ENCODE data around the gene NOL4L. TPM values are rescaled to one million over a fixed set of nuclear protein-coding genes. Genes with fewer than 3 reads are reported as not detected.

The NOL4L gene
- total RNA-seq, 1 donor from 2014 or later, result 18.0 TPM

GRCh38 chr20:32544260-32544722 lies 40.8 kb downstream of the NOL4L start:
- H3K27ac Mint-ChIP-seq, result peak overlapping the region; percentile 10
- peaks cover 45% of the 10 kb centered on the region for H3K4me1 Mint-ChIP-seq
- intact Hi-C loops (cut with micrococcal nuclease), result no loop called here
- H3K9me3 Mint-ChIP-seq, result no peaks in the 10 kb centered on the region
- no peak for DNase-seq
- peaks cover 14% of the 10 kb centered on the region for H3K36me3 Mint-ChIP-seq (ENCODE audit: low read depth)
- no peaks in the 10 kb centered on the region for H3K27me3 Mint-ChIP-seq
- no peak overlapping the region for H3K4me3 Mint-ChIP-seq

- no peak overlapping the region for H3K4me3 Mint-ChIP-seq
- H3K27me3 Mint-ChIP-seq, result no peaks in the 10 kb centered on the region
- peaks cover 49% of the 10 kb centered on the region for H3K4me1 Mint-ChIP-seq
- peak overlapping the region; percentile 10 for H3K27ac Mint-ChIP-seq
- intact Hi-C loops (cut with micrococcal nuclease), result no loop called here
- DNase-seq, result no peak
- H3K9me3 Mint-ChIP-seq, result no peaks in the 10 kb centered on the region
- peaks cover 14% of the 10 kb centered on the region for H3K36me3 Mint-ChIP-seq (ENCODE audit: low read depth)
Measured at GRCh38 chr20:32543570-32544259, 41.4 kb downstream of the NOL4L start.

DNA sequence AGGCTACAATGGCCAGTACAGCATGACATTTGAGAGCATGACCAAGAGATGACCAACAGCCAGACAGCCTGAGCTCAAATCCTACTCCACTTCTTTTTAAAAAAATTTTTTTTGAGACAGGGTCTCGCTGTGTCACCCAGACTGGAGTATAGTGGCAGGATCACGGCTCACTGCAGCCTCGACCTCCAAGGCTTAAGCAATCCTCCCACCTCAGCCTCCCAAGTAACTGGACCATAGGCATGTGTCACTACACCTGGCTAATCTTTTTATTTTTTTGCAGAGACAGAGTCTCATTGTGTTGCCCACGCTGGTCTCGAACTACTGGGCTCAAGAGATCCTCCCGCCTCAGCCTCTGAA lies 42.9 kb downstream of the NOL4L start:
- DNase-seq, result no peak
- intact Hi-C loops (cut with micrococcal nuclease), result no loop called here
- Mint-ChIP-seq H3K27me3 (no peaks in the 10 kb centered on the region), H3K9me3 (no peaks in the 10 kb centered on the region), H3K4me3 (no peak overlapping the region), H3K27ac (no peak overlapping the region), H3K36me3 (ENCODE audit: low read depth) (peaks cover 11% of the 10 kb centered on the region), H3K4me1 (peaks cover 53% of the 10 kb centered on the region)

- peak overlapping the region; percentile 98 for H3K27ac Mint-ChIP-seq
- peaks cover 11% of the 10 kb centered on the region for H3K36me3 Mint-ChIP-seq (ENCODE audit: low read depth)
- intact Hi-C loops (cut with micrococcal nuclease), result no loop called here
- no peak for DNase-seq
- H3K4me3 Mint-ChIP-seq, result no peak overlapping the region
- no peaks in the 10 kb centered on the region for H3K27me3 Mint-ChIP-seq
- H3K4me1 Mint-ChIP-seq, result peaks cover 51% of the 10 kb centered on the region
- no peaks in the 10 kb centered on the region for H3K9me3 Mint-ChIP-seq
Measured at GRCh38 chr20:32541323-32542258, 43.5 kb downstream of the NOL4L start.

GRCh38 chr20:32539817-32540675 lies 45.1 kb downstream of the NOL4L start:
- H3K27me3 Mint-ChIP-seq, result no peaks in the 10 kb centered on the region
- peaks cover 8% of the 10 kb centered on the region for H3K36me3 Mint-ChIP-seq (ENCODE audit: low read depth)
- intact Hi-C loops (cut with micrococcal nuclease), result loop anchor here (5.0 kb wide), 2 partner anchors 202 to 333 kb away; partner anchors contain the start of genes COMMD7, PLAGL2 and POFUT1
- H3K9me3 Mint-ChIP-seq, result no peaks in the 10 kb centered on the region
- peaks cover 58% of the 10 kb centered on the region for H3K4me1 Mint-ChIP-seq
- peak; percentile 92 for DNase-seq
- peak overlapping the region; percentile 98 for H3K27ac Mint-ChIP-seq
- peak overlapping the region; percentile 82 for H3K4me3 Mint-ChIP-seq

- DNase-seq, result peak; percentile 78
- peaks cover 64% of the 10 kb centered on the region for H3K4me1 Mint-ChIP-seq
- peak overlapping the region; percentile 82 for H3K4me3 Mint-ChIP-seq
- no peaks in the 10 kb centered on the region for H3K27me3 Mint-ChIP-seq
- peaks cover 9% of the 10 kb centered on the region for H3K36me3 Mint-ChIP-seq (ENCODE audit: low read depth)
- intact Hi-C loops (cut with micrococcal nuclease), result loop anchor here (5.0 kb wide), 2 partner anchors 203 to 332 kb away; partner anchors contain the start of genes COMMD7, PLAGL2 and POFUT1
- peak overlapping the region; percentile 98 for H3K27ac Mint-ChIP-seq
- no peaks in the 10 kb centered on the region for H3K9me3 Mint-ChIP-seq
Measured at GRCh38 chr20:32539026-32539816, 45.9 kb downstream of the NOL4L start.

DNA sequence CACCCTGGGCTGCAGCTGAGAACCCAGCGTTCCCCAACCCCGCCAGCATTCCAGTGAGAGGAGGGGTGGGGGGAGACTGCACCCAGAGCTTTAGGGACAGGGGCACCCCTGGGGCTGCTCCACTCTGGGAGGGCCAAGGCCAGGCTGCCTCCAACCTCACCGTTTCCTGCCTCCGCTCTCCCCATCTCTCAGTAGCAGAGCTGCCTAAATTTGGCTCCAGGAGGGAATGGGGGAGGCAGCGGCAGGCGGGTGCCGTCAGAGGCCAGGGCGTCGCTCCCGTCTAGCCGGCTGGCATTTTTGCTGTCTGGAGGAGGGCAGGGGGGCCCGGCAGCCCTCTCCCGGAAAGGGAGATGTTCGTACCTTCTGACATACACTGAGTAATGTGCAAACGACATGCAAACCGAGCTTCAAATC lies 46.6 kb downstream of the NOL4L start:
- peak overlapping the region; percentile 69 for H3K4me3 Mint-ChIP-seq
- H3K27me3 Mint-ChIP-seq, result no peaks in the 10 kb centered on the region
- H3K27ac Mint-ChIP-seq, result peak overlapping the region; percentile 98
- no peaks in the 10 kb centered on the region for H3K9me3 Mint-ChIP-seq
- intact Hi-C loops (cut with micrococcal nuclease), result loop anchor here (5.0 kb wide), 2 partner anchors 204 to 331 kb away; partner anchors contain the start of genes COMMD7, PLAGL2 and POFUT1
- DNase-seq, result peak; percentile 78
- peaks cover 66% of the 10 kb centered on the region for H3K4me1 Mint-ChIP-seq
- H3K36me3 Mint-ChIP-seq (ENCODE audit: low read depth), result peaks cover 6% of the 10 kb centered on the region

GRCh38 chr20:32537657-32538525 lies 47.2 kb downstream of the NOL4L start:
- Mint-ChIP-seq H3K27me3 (no peaks in the 10 kb centered on the region), H3K9me3 (no peaks in the 10 kb centered on the region), H3K27ac (peak overlapping the region; percentile 98), H3K36me3 (ENCODE audit: low read depth) (peaks cover 5% of the 10 kb centered on the region), H3K4me3 (peak overlapping the region; percentile 91), H3K4me1 (peaks cover 68% of the 10 kb centered on the region)
- intact Hi-C loops (cut with micrococcal nuclease), result loop anchor here (5.0 kb wide), 2 partner anchors 204 to 331 kb away; partner anchors contain the start of genes COMMD7, PLAGL2 and POFUT1
- DNase-seq, result peak; percentile 71

DNA sequence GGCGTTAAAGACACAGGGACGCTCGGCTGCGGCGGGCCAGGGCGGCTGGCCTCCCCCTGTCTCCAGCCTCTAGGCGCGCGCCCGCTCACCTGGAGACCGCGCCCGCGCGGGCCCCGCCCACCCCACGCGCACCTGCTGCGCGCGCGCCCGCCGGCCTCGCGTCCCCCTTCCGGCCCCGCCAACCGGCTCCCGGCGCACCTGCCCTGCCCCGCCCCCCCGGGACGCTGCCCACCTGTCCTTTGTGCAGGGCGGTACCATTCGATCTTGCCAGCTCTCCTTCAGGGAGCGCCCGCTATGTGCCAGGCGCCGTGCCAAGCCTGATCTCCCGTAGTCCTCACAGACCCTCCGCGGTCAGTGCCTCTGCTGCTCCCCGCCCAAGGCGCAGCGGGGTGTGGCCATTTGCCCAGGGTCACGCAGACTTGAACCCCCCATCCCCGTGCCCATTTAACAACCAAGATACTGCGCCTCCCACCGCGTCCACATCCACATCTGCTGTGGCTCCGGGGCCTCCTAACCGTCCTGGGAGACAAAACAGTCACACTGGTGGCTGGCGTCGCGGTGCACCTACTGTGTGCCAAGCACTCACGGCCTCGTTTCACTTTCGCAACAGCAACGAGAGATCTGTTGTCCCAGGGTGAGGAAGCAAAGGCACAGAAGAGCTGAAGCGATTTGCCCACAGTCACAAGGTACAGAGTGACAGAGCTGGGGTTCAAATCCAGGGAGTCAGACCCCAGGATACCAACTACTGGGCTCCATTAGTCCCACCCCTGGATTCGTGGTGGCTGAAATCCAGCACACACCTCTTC lies 48.1 kb downstream of the NOL4L start:
- Mint-ChIP-seq H3K27ac (peak overlapping the region; percentile 97), H3K27me3 (no peaks in the 10 kb centered on the region), H3K36me3 (ENCODE audit: low read depth) (peaks cover 3% of the 10 kb centered on the region), H3K4me3 (peak overlapping the region; percentile 91), H3K9me3 (no peaks in the 10 kb centered on the region), H3K4me1 (peaks cover 67% of the 10 kb centered on the region)
- DNase-seq, result peak; percentile 92
- intact Hi-C loops (cut with micrococcal nuclease), result loop anchor here (5.0 kb wide), 2 partner anchors 205 to 330 kb away; partner anchors contain the start of genes COMMD7, PLAGL2 and POFUT1

GRCh38 chr20:32535953-32536823 lies 48.9 kb downstream of the NOL4L start:
- intact Hi-C loops (cut with micrococcal nuclease), result loop anchor here (2.0 to 5.0 kb wide), 4 partner anchors 15 to 329 kb away; partner anchors contain the start of genes COMMD7, NOL4L, PLAGL2 and POFUT1
- peaks cover 69% of the 10 kb centered on the region for H3K4me1 Mint-ChIP-seq
- peaks cover 3% of the 10 kb centered on the region for H3K36me3 Mint-ChIP-seq (ENCODE audit: low read depth)

More at GRCh38 chr20:32535953-32536823, 48.9 kb downstream of the NOL4L start:
- no peaks in the 10 kb centered on the region for H3K9me3 Mint-ChIP-seq
- peak overlapping the region; percentile 89 for H3K27ac Mint-ChIP-seq
- H3K4me3 Mint-ChIP-seq, result peak overlapping the region; percentile 79
- peak; percentile 93 for DNase-seq
- H3K27me3 Mint-ChIP-seq, result no peaks in the 10 kb centered on the region

Data from activated CD4-positive, alpha-beta T cell treated with anti-CD3 and anti-CD28 coated beads, Interleukin-2, amount 10 ng/mL, durations not matched to agents 24 days and 14 days (primary cell).